Heart left ventricle (tissue), 16 donors: Measurements from ENCODE around the gene CEP192. TPM values are rescaled to one million over a fixed set of nuclear protein-coding genes. Genes with fewer than 3 reads are reported as not detected.

Source experiments
- ATAC-seq, 4 donors: fragments of 200-7000 bp; cut with Tn5 transposase; one replicate each; pipeline ENCODE4 v1.9.1; 2020 to 2022; ENCODE audit warnings: moderate library complexity in 4 of 4, mild to moderate bottlenecking in 3 of 4, moderate number of reproducible peaks in 1 of 4
- DNase-seq, 5 donors: peaks; one replicate each; pipeline ENCODE4 v3.0.0-alpha.2; 2020
- H3K27ac ChIP-seq, 12 donors: fragments of 200-600 bp; sonication (generic) in 4 of 12; one replicate each; pipeline versions ENCODE4 v1.5.0 to v1.8.0; 2016 to 2022; ENCODE audit warnings: mild to moderate bottlenecking in 2 of 12
- H3K27me3 ChIP-seq, 9 donors: fragments of 200-600 bp; sonication (generic) in 2 of 9; one replicate each; pipeline versions ENCODE4 v1.5.1 to v1.8.0; 2016 to 2022; ENCODE audit warnings: mild to moderate bottlenecking in 3 of 9
- H3K36me3 ChIP-seq, 9 donors: fragments of 200-600 bp; sonication (generic) in 2 of 9; one replicate each; pipeline versions ENCODE4 v1.5.0 to v1.8.0; 2018 to 2022; ENCODE audit warnings: mild to moderate bottlenecking in 2 of 9
- H3K4me1 ChIP-seq, 12 donors: fragments of 200-600 bp; sonication (generic) in 4 of 12; one replicate each; pipeline versions ENCODE4 v1.5.0 to v1.8.0; 2016 to 2022; ENCODE audit warnings: mild to moderate bottlenecking in 3 of 12
- H3K4me3 ChIP-seq, 12 donors: fragments of 200-600 bp; sonication (generic) in 4 of 12; one replicate each; pipeline versions ENCODE4 v1.5.0 to v1.8.0; 2017 to 2022; ENCODE audit warnings: mild to moderate bottlenecking in 9 of 12, moderate library complexity in 4 of 12
- H3K9me3 ChIP-seq, 12 donors: fragments of 200-600 bp; sonication (generic) in 4 of 12; one replicate each; pipeline versions ENCODE4 v1.5.0 to v1.8.0; 2016 to 2022; ENCODE audit warnings: mild to moderate bottlenecking in 1 of 12
- CTCF ChIP-seq, 12 donors: fragments of 200-600 bp; sonication (generic) in 4 of 12; IDR thresholded peaks; one replicate each; pipeline versions ENCODE4 v1.5.0 to v1.8.0; 2018 to 2022; ENCODE audit warnings: antibody characterized with exemption in 12 of 12, mild to moderate bottlenecking in 5 of 12
- POLR2A ChIP-seq, 2 donors: fragments of 450-650 bp; IDR thresholded peaks; one replicate each; pipeline ENCODE4 v1.6.1; 2017; ENCODE audit warnings: antibody characterized with exemption in 2 of 2, mild to moderate bottlenecking in 2 of 2, moderate library complexity in 2 of 2
- WGBS, 4 donors: extraction: QIAGEN DNeasy Blood & Tissue Kit in 2 of 4; methylation state at CpG; one replicate each; pipeline versions ENCODE4 v1.1.5 to v1.1.7; 2013 to 2018; 5-methylcytosine and 5-hydroxymethylcytosine counted together
- intact Hi-C, 10 donors: fragments of 100-400 bp; cut with DNase I; formaldehyde crosslinking; loops; one replicate each; pipeline versions ENCODE4 v1.11.1 to v1.14.2; 2022
- polyA plus RNA-seq, 2 donors: library from polyadenylated mRNA; stranded (reverse); fragments of 200-250 nt; gene quantifications; one replicate each; pipeline ENCODE4 v1.2.3, GENCODE V29; 2013
- total RNA-seq, 9 donors: library from RNA; depleted of rRNA in 2 of 9; stranded (reverse); fragments of >200 nt in 2 of 9; fragmentation: NEBNext Ultra II Directional in 3 of 9; extraction: Animal tissue kit (Norgen Biotek cat#: 25700) in 3 of 9; gene quantifications; one replicate each; pipeline versions ENCODE4 v1.1.0 to v1.2.4, GENCODE V29; 2016 to 2023
- donor health status: ischemic (EF 13 %, LVEDD 7.1; RV severe dilation, severe dysfunction).
- donor health status: healthy with polysubstance abuse.
- donor health status: DM: no; HTN: yes; CAD: no.
- donor health status: DM: no; HTN: no; CAD: no.
- donor health status: ischemic (EF 25% LVEDD 6.9; RV normal size, moderate dysfunction).
- donor health status: ischemic (EF 25% LVEDD 5.7; RV mildly dilated, moderate dysfunction).
- donor health status: healthy.
- donor health status: DM: yes; HTN: yes; CAD: no.
- donor health status: ischemic (EF 35%, LVEDD 5.7; RV mildly dilated, moderate dysfunction).
- donor health status: nonischemic (EF 11% LVEDD 7.7; RV severe dilation, severe dysfunction).
- donor health status: DM: yes; HTN: yes; CAD: no.
- donor health status: PGD.
- donor health status: ischemic (EF 29% LVEDD 5.4; RV normal size, mild dysfunction).
- donor health status: nonischemic (EF 23%, LVEDD 6.1; RV moderate dilation, normal function).

Gene CEP192
- total and polyA plus RNA-seq, 11 donors = 5.5 to 36.3 (median 24.1) TPM

- Histone ChIP-seq H3K4me1 (peaks cover 0 to 39% (median 13%) of the 10 kb centered on the region in 12 donors), H3K27me3 (no peaks in the 10 kb centered on the region), H3K27ac (no peak overlapping the region), H3K36me3 (peaks cover 0 to 39% (median 26%) of the 10 kb centered on the region in 9 donors), H3K4me3 (no peak overlapping the region), H3K9me3 (no peaks in the 10 kb centered on the region)
- 80 to 87% (median 82%) methylated on average over 6 of the region's 6 CpGs for WGBS, 4 donors
- no peak for DNase-seq
- intact Hi-C loops = loop anchor here in 1 of 10 donors (10.0 kb wide), 2 partner anchors 546 to 726 kb away; partner anchors contain the start of genes FAM210A and RNMT
- ATAC-seq = no peak
- TF ChIP-seq POLR2A (IDR thresholded peaks at IDR 0.05) = no peak
- no peak for TF ChIP-seq CTCF (IDR thresholded peaks at IDR 0.05)
Observed at GRCh38 chr18:12998332-12999060, 7.3 kb downstream of the CEP192 start.

GRCh38 chr18:13003466-13003896 is 12.3 kb downstream of the CEP192 start:
- Histone ChIP-seq H3K36me3 (peaks cover 0 to 58% (median 31%) of the 10 kb centered on the region in 9 donors), H3K27me3 (no peaks in the 10 kb centered on the region), H3K27ac (no peak overlapping the region), H3K4me1 (peaks cover 0 to 24% (median 1%) of the 10 kb centered on the region in 12 donors), H3K4me3 (no peak overlapping the region), H3K9me3 (no peaks in the 10 kb centered on the region)
- ATAC-seq (peak; percentile 65 to 89 (median 78)), DNase-seq (peak in 2 of 5 donors; percentile 35 to 42)
- intact Hi-C loops = loop anchor here in 8 of 10 donors (1.0 to 10.0 kb wide), 9 partner anchors 61 to 161 kb away; no protein-coding TSS in a partner anchor
- TF ChIP-seq CTCF (IDR thresholded peaks at IDR 0.05) (peak; percentile 19 to 53 (median 36)), POLR2A (IDR thresholded peaks at IDR 0.05) (no peak)
- 51 to 65% (median 60%) methylated on average over 7 of the region's 7 CpGs for WGBS, 4 donors

GRCh38 chr18:13004396-13004795 is 13.2 kb downstream of the CEP192 start:
- Histone ChIP-seq H3K9me3 (no peaks in the 10 kb centered on the region), H3K36me3 (peaks cover 0 to 65% (median 40%) of the 10 kb centered on the region in 9 donors), H3K4me1 (peaks cover 0 to 15% (median 0%) of the 10 kb centered on the region in 12 donors), H3K27ac (no peak overlapping the region), H3K27me3 (no peaks in the 10 kb centered on the region), H3K4me3 (no peak overlapping the region)
- ATAC-seq (no peak), DNase-seq (no peak)
- intact Hi-C loops = loop anchor here in 8 of 10 donors (5.0 to 10.0 kb wide), 8 partner anchors 60 to 160 kb away; no protein-coding TSS in a partner anchor
- TF ChIP-seq CTCF (IDR thresholded peaks at IDR 0.05) = no peak
- no peak for TF ChIP-seq POLR2A (IDR thresholded peaks at IDR 0.05)
- 86 to 90% (median 88%) methylated on average over 8 of the region's 8 CpGs for WGBS, 4 donors

GRCh38 chr18:13005289-13005688 is 14.1 kb downstream of the CEP192 start:
- DNase-seq = no peak
- Histone ChIP-seq H3K36me3 (peaks cover 0 to 66% (median 49%) of the 10 kb centered on the region in 9 donors), H3K9me3 (no peaks in the 10 kb centered on the region), H3K4me3 (no peak overlapping the region), H3K27ac (no peak overlapping the region), H3K27me3 (no peaks in the 10 kb centered on the region), H3K4me1 (peaks cover 0 to 15% (median 0%) of the 10 kb centered on the region in 12 donors)
- TF ChIP-seq POLR2A (IDR thresholded peaks at IDR 0.05) (no peak), CTCF (IDR thresholded peaks at IDR 0.05) (no peak)
- intact Hi-C loops = loop anchor here in 7 of 10 donors (10.0 kb wide), 6 partner anchors 60 to 160 kb away; no protein-coding TSS in a partner anchor
- no peak for ATAC-seq
- 94 to 100% (median 98%) methylated on average over 1 of the region's 1 CpG for WGBS, 4 donors
